IMR-90 (cell line): ENCODE results near the gene CATSPERB. TPM values are rescaled to one million over a fixed set of nuclear protein-coding genes. Genes with fewer than 3 reads are reported as not detected.

Experiments used
- ATAC-seq: fragments of 200-7000 bp; cut with Tn5 transposase; 2 replicates; pipeline ENCODE4 v1.9.1; 2020; ENCODE audit warnings: low read depth, mild to moderate bottlenecking, moderate library complexity
- BruUV-seq: library from RNA; stranded (reverse); fragments of 400-500 nt; replicated peaks from 2 replicates; lab custom pipeline; 2021; lab: Mats Ljungman, UMichigan
- CTCF ChIA-PET: fragments of 300-600 bp; formaldehyde crosslinking; extraction: SDS; loops from one replicate; lab custom pipeline; 2021; ENCODE audit warnings: antibody characterized with exemption; lab: Yijun Ruan, JAX
- POLR2A ChIA-PET: fragments of 300-600 bp; sonication (Branson Sonifier 250); formaldehyde crosslinking; loops from one replicate; lab custom pipeline; 2022; ENCODE audit warnings: antibody characterized with exemption; ENCODE audit not compliant: unreplicated experiment; lab: Charles Lee
- DNase-seq: peaks from one replicate; pipeline ENCODE4 v3.0.0; 2013
- H2AFZ ChIP-seq: replicated peaks from 2 replicates; pipeline ENCODE3; 2013; ENCODE audit warnings: low read length, mild to moderate bottlenecking; ENCODE audit not compliant: poor library complexity
- H2AK5ac ChIP-seq: 2 replicates; pipeline ENCODE4 v1.6.1; 2013; ENCODE audit warnings: low read depth, low read length, inconsistent platforms
- H2AK9ac ChIP-seq: replicated peaks from 2 replicates; pipeline ENCODE3; 2013; ENCODE audit warnings: mild to moderate bottlenecking, low read depth, low read length, moderate library complexity; ENCODE audit not compliant: poor library complexity
- H2BK120ac ChIP-seq: 2 replicates; pipeline ENCODE4 v1.6.1; 2013; ENCODE audit warnings: low read depth, low read length, inconsistent platforms
- H2BK15ac ChIP-seq: 3 replicates; pipeline ENCODE4 v1.6.1; 2013; ENCODE audit warnings: low read depth, low read length, inconsistent platforms
- H2BK20ac ChIP-seq: 2 replicates; pipeline ENCODE4 v1.6.1; 2013; ENCODE audit warnings: low read depth, mild to moderate bottlenecking, inconsistent platforms, low read length, moderate library complexity
- H2BK5ac ChIP-seq: 2 replicates; pipeline ENCODE4 v1.6.1; 2013; ENCODE audit warnings: mild to moderate bottlenecking, low read depth, low read length, inconsistent platforms; ENCODE audit not compliant: poor library complexity, severe bottlenecking
- H3K14ac ChIP-seq: replicated peaks from 2 replicates; pipeline ENCODE4 v1.6.1; 2013; ENCODE audit warnings: low read depth, low read length, inconsistent platforms
- H3K18ac ChIP-seq: 2 replicates; pipeline ENCODE4 v1.6.1; 2013; ENCODE audit warnings: low read depth, low read length, control low read depth
- H3K23ac ChIP-seq: 2 replicates; pipeline ENCODE4 v1.6.1; 2013; ENCODE audit warnings: low read depth, low read length, inconsistent platforms
- H3K27ac ChIP-seq: 2 replicates; pipeline ENCODE4 v1.5.1; 2013; ENCODE audit warnings: mild to moderate bottlenecking, control low read depth, low read length; ENCODE audit not compliant: insufficient read depth
- H3K27me3 ChIP-seq: 2 replicates; pipeline ENCODE4 v1.6.1; 2013; ENCODE audit warnings: low read length; ENCODE audit not compliant: control insufficient read depth, insufficient read depth
- H3K36me3 ChIP-seq: 2 replicates; pipeline ENCODE4 v1.6.1; 2013; ENCODE audit warnings: low read length, mixed read lengths; ENCODE audit not compliant: control insufficient read depth, insufficient read depth
- H3K4ac ChIP-seq: 2 replicates; pipeline ENCODE4 v1.6.1; 2013; ENCODE audit warnings: low read depth, low read length, inconsistent platforms
- H3K4me1 ChIP-seq: 2 replicates; pipeline ENCODE4 v1.6.1; 2013; ENCODE audit warnings: low read length, mixed read lengths; ENCODE audit not compliant: control insufficient read depth, insufficient read depth
- H3K4me2 ChIP-seq: 2 replicates; pipeline ENCODE4 v1.6.1; 2013; ENCODE audit warnings: low read depth, mild to moderate bottlenecking, control low read depth, low read length, moderate library complexity
- H3K4me3 ChIP-seq: 2 replicates; pipeline ENCODE4 v1.5.1; 2013; ENCODE audit warnings: low read depth, mild to moderate bottlenecking, control low read depth, low read length, moderate library complexity; ENCODE audit not compliant: insufficient read depth
- H3K56ac ChIP-seq: 2 replicates; pipeline ENCODE4 v1.6.1; 2013; ENCODE audit warnings: low read length, inconsistent platforms; ENCODE audit not compliant: insufficient read depth; ENCODE audit errors: extremely low read depth
- H3K79me1 ChIP-seq, 2 experiments: 2 replicates each; pipeline ENCODE4 v1.6.1; 2013; ENCODE audit warnings: low read length in 2 of 2, inconsistent platforms in 1 of 2, low read depth in 1 of 2
- H3K9ac ChIP-seq: 2 replicates; pipeline ENCODE4 v1.6.1; 2013; ENCODE audit warnings: low read depth, low read length, control low read depth
- H3K9me1 ChIP-seq: 2 replicates; pipeline ENCODE4 v1.6.1; 2013; ENCODE audit warnings: low read length, inconsistent platforms; ENCODE audit not compliant: insufficient read depth
- H3K9me3 ChIP-seq: 2 replicates; pipeline ENCODE4 v1.6.1; 2013; ENCODE audit warnings: low read length; ENCODE audit not compliant: control insufficient read depth, insufficient read depth
- H4K20me1 ChIP-seq: 2 replicates; pipeline ENCODE4 v1.6.1; 2013; ENCODE audit warnings: low read length, inconsistent platforms; ENCODE audit not compliant: insufficient read depth
- H4K5ac ChIP-seq: 2 replicates; pipeline ENCODE4 v1.6.1; 2013; ENCODE audit warnings: mild to moderate bottlenecking, low read depth, low read length, control low read depth
- H4K8ac ChIP-seq, 2 experiments: 2 replicates each; pipeline ENCODE4 v1.6.1; 2013; ENCODE audit warnings: low read depth in 2 of 2, low read length in 2 of 2, control low read depth in 1 of 2, inconsistent platforms in 1 of 2
- H4K91ac ChIP-seq: 2 replicates; pipeline ENCODE4 v1.6.1; 2013; ENCODE audit warnings: low read depth, low read length, inconsistent platforms; ENCODE audit not compliant: insufficient read depth
- CHD1 ChIP-seq: IDR thresholded peaks from 2 replicates; pipeline ENCODE4 v1.6.1; 2012; ENCODE audit warnings: low read depth, low read length, improper control_type of control experiment
- CTCF ChIP-seq: conservative IDR thresholded peaks from 2 replicates; pipeline ENCODE4 v1.5.1; 2012; ENCODE audit warnings: mild to moderate bottlenecking, low read depth, low read length, improper control_type of control experiment
- dilution Hi-C: fragments of 300-500 bp; cut with HindIII; formaldehyde crosslinking; loops from one replicate; pipeline ENCODE4 v1.14.3; 2018; ENCODE audit warnings: low sequenced_read_pairs; ENCODE audit not compliant: unreplicated experiment
- in situ Hi-C: fragments of 300-500 bp; cut with MboI; formaldehyde crosslinking; loops from 3 replicates; pipeline ENCODE4 v1.14.3; 2019; ENCODE audit warnings: low sequenced_read_pairs, inconsistent platforms, mixed read lengths
- intact Hi-C: fragments of 100-400 bp; cut with micrococcal nuclease; formaldehyde crosslinking; loops from 2 replicates; pipeline ENCODE4 v1.10.0; 2022
- polyA plus RNA-seq, 3 experiments: library from polyadenylated mRNA; depleted of rRNA; stranded (reverse); fragments of >200 nt; gene quantifications; 2 replicates each; pipeline ENCODE4 v1.2.3, GENCODE V29; 2012; ENCODE audit warnings: low replicate concordance in 1 of 3
- total RNA-seq: library from RNA; depleted of rRNA; stranded (reverse); fragments of >200 nt; gene quantifications from 2 replicates; pipeline ENCODE4 v1.2.3, GENCODE V29; 2012

Gene CATSPERB
- total and polyA plus RNA-seq, 2 of the 4 experiments (the other 2 are of a cell fraction) = not detected

GRCh38 chr14:91545204-91545603 is 186.7 kb downstream of the CATSPERB start:
- no peak overlapping the region for H3K4ac ChIP-seq
- POLR2A ChIA-PET = no interaction called here
- no peak overlapping the region for H2AK5ac ChIP-seq

More at GRCh38 chr14:91545204-91545603, 186.7 kb downstream of the CATSPERB start:
- H2BK15ac ChIP-seq = no peak overlapping the region
- no peak overlapping the region for H3K14ac ChIP-seq
- no peak for DNase-seq
- H4K20me1 ChIP-seq = no peaks in the 10 kb centered on the region
- H4K5ac ChIP-seq = no peak overlapping the region
- dilution Hi-C loops (no loop called here), in situ Hi-C loops (no loop called here), intact Hi-C loops (no loop called here)
- H3K9me3 ChIP-seq = no peaks in the 10 kb centered on the region
- H4K8ac ChIP-seq = no peak overlapping the region
- ATAC-seq = no peak
- no peaks in the 10 kb centered on the region for H3K36me3 ChIP-seq
- no peak overlapping the region for H3K56ac ChIP-seq
- no peak overlapping the region for H3K27ac ChIP-seq
- no peak overlapping the region for H4K91ac ChIP-seq
- no peak overlapping the region for H3K9ac ChIP-seq
- no peaks in the 10 kb centered on the region for H3K4me1 ChIP-seq
- H2BK5ac ChIP-seq = no peak overlapping the region
- TF ChIP-seq CHD1 = no peak
- TF ChIP-seq CTCF = no peak
- H3K18ac ChIP-seq = no peak overlapping the region
- CTCF ChIA-PET = no interaction called here
- no peak overlapping the region for H2AK9ac ChIP-seq
- no TSS peak for BruUV-seq
- no peaks in the 10 kb centered on the region for H3K27me3 ChIP-seq
- H3K4me2 ChIP-seq = no peak overlapping the region
- no peaks in the 10 kb centered on the region for H3K9me1 ChIP-seq
- no peak overlapping the region for H2BK20ac ChIP-seq
- H3K79me1 ChIP-seq = no peaks in the 10 kb centered on the region
- H3K23ac ChIP-seq = no peak overlapping the region
- no peak overlapping the region for H2BK120ac ChIP-seq
- no peak overlapping the region for H2AFZ ChIP-seq
- no peak overlapping the region for H3K4me3 ChIP-seq
